ENCODE results near the gene SULF2. TPM values are rescaled to one million over a fixed set of nuclear protein-coding genes. Genes with fewer than 3 reads are reported as not detected.
A peak's percentile ranks its signal among the peaks of the same experiment; 100 is the strongest.

Gene SULF2
- total RNA-seq, 4 donors from 2014 or later: 41.2 to 177 (median 62.3) TPM

DNA sequence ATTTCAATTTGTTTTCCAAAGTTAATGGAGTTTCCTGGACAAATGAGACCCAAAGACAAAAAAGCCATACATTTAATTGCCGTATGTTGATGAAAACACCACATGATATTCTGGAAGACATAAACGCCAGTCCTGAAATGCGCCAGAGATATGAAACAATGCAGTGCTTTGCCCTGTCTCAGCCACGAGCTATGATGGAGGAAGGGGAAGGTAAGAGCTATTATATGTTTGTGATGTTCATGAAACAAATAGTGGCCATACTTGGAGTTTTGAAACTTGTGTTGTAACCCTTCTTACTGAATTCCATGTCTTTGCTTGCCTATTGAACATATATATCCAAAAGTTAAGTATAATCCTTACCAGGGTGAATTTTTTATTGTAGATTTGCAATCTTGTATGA lies 157.7 kb downstream of the SULF2 start:
- Histone ChIP-seq H3K4me3 (no peak overlapping the region), H3K4me1 (no peaks in the 10 kb centered on the region), H3K27ac (no peak overlapping the region), H3K9me3 (no peaks in the 10 kb centered on the region), H3K36me3 (peaks cover 0 to 92% of the 10 kb centered on the region in 2 donors), H3K27me3 (no peaks in the 10 kb centered on the region)
- WGBS, 2 donors (ENCODE audit: low coverage in 1 of 2): 78 to 88% methylated on average over 4 of the region's 4 CpGs
- ATAC-seq: no peak
- TF ChIP-seq POLR2A (IDR thresholded peaks at IDR 0.05) (no peak), POLR2AphosphoS5 (IDR thresholded peaks at IDR 0.05) (no peak), EP300 (IDR thresholded peaks at IDR 0.05) (no peak)
- TF ChIP-seq, protein P1, sequence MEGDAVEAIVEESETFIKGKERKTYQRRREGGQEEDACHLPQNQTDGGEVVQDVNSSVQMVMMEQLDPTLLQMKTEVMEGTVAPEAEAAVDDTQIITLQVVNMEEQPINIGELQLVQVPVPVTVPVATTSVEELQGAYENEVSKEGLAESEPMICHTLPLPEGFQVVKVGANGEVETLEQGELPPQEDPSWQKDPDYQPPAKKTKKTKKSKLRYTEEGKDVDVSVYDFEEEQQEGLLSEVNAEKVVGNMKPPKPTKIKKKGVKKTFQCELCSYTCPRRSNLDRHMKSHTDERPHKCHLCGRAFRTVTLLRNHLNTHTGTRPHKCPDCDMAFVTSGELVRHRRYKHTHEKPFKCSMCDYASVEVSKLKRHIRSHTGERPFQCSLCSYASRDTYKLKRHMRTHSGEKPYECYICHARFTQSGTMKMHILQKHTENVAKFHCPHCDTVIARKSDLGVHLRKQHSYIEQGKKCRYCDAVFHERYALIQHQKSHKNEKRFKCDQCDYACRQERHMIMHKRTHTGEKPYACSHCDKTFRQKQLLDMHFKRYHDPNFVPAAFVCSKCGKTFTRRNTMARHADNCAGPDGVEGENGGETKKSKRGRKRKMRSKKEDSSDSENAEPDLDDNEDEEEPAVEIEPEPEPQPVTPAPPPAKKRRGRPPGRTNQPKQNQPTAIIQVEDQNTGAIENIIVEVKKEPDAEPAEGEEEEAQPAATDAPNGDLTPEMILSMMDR (IDR thresholded peaks at IDR 0.05): no peak

DNA sequence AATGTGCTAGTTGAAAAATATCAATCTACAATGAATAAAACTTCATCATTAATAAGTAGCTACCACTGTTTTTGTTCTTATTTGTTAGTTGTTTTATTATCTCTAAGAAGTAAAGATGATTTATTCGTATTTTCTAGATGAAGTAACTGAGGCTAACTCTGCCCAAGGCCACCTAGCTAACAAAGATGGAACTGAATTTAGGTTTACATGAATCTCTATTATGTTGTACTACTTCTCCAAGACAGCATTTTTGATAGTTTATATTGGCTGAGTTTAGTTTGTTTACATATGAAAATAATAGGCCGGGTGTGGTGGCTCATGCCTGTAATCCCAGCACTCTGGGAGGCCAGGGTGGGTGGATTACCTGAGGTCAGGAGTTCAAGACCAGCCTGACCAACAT lies 162.1 kb downstream of the SULF2 start:
- Histone ChIP-seq H3K4me1 (no peaks in the 10 kb centered on the region), H3K27me3 (no peaks in the 10 kb centered on the region), H3K27ac (no peak overlapping the region), H3K4me3 (no peak overlapping the region), H3K9me3 (no peaks in the 10 kb centered on the region), H3K36me3 (peaks cover 0 to 56% of the 10 kb centered on the region in 2 donors)
- TF ChIP-seq, protein P1 (IDR thresholded peaks at IDR 0.05): peak in 1 of 4 experiments; percentile 10
- TF ChIP-seq POLR2AphosphoS5 (IDR thresholded peaks at IDR 0.05) (no peak), EP300 (IDR thresholded peaks at IDR 0.05) (no peak), POLR2A (IDR thresholded peaks at IDR 0.05) (no peak)
- WGBS, 2 donors (ENCODE audit: low coverage in 1 of 2): 35 to 68% methylated on average over 2 of the region's 2 CpGs
- no peak for ATAC-seq

DNA sequence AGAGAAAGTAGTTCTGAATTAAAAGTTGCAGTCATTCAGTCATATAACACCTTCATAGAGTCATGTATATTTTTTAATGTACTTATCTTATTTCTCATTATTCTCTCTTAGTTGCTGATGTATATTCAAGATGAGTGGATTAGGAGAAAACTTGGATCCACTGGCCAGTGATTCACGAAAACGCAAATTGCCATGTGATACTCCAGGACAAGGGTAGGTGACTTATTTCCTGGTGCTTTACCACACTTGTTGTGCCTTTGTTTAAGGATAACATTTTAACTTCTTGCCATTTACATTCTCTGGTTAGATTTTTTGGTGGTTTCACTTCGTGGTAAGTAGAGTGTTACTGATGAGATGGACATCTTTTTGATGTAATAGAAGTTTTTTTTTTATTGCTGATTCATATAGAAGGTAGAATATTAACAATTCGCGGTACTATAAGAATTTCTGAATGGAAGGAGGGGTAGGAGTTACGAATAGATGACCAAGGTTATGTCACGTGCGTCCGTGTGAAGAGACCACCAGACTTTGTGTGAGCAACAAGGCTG lies 163.1 kb downstream of the SULF2 start:
- no peaks in the 10 kb centered on the region for H3K27me3 ChIP-seq
- peaks cover 0 to 45% of the 10 kb centered on the region in 2 donors for H3K36me3 ChIP-seq
- H3K4me1 ChIP-seq: no peaks in the 10 kb centered on the region
- TF ChIP-seq, protein P1 (IDR thresholded peaks at IDR 0.05): no peak
- TF ChIP-seq POLR2A (IDR thresholded peaks at IDR 0.05) (no peak), POLR2AphosphoS5 (IDR thresholded peaks at IDR 0.05) (no peak), EP300 (IDR thresholded peaks at IDR 0.05) (no peak)
- H3K27ac ChIP-seq: no peak overlapping the region
- 87 to 94% methylated on average over 9 of the region's 9 CpGs for WGBS, 2 donors (ENCODE audit: low coverage in 1 of 2)
- no peaks in the 10 kb centered on the region for H3K9me3 ChIP-seq
- ATAC-seq: no peak
- no peak overlapping the region for H3K4me3 ChIP-seq

DNA sequence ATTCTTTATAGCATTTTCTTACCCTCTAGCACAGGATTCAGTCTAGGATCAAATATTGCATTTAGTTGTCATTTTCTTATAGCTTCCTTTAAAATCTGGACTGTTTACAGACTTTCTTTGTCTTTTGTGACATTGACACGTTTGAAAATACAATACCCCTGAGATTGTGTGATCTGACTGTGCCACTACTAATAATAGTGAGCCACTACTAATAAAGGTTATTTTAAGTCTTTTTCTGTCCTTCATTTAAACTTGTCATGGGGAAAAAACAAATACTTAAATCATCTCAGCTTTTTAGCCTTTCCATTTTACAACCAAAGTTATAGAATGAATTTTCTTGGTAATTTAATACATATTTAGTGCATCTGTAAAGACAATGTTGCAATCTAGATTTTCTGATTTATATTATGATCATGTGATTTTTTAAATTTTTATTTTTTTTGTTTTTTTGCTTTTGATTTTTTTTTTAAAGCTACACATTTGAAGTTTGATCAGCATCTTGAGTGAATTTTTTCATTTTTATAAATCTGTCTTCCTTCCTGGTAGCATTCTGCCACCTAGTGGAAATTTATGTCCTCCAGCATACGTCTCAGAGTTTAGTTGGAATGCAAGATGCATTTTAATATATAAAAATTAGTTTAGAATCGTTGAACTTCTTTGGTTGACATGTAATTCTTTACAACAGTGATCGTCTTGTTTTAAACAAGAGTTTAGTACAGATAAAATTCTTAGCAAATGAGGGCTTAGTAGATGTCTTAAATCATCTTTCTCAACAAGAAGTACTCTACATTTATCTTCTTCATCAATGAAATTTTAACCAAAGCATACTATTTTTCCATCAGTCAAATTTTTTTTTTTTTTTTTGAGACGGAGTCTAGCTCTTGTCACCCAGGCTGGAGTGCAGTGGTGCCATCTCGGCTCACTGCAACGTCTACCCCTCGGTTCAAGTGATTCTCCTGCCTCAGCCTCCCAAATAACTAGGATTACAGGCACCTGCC lies 164.2 kb downstream of the SULF2 start:
- Histone ChIP-seq H3K4me3 (no peak overlapping the region), H3K9me3 (no peaks in the 10 kb centered on the region), H3K27ac (no peak overlapping the region), H3K36me3 (peaks cover 0 to 36% of the 10 kb centered on the region in 2 donors), H3K27me3 (no peaks in the 10 kb centered on the region), H3K4me1 (no peaks in the 10 kb centered on the region)
- WGBS, 2 donors (ENCODE audit: low coverage in 1 of 2): 19 to 35% methylated on average over 4 to 7 of the region's 8 CpGs
- TF ChIP-seq POLR2A (IDR thresholded peaks at IDR 0.05): no peak
- TF ChIP-seq POLR2AphosphoS5 (IDR thresholded peaks at IDR 0.05): no peak
- TF ChIP-seq, protein P1 (IDR thresholded peaks at IDR 0.05): peak; percentile 70 to 84 (median 80)
- no peak for TF ChIP-seq EP300 (IDR thresholded peaks at IDR 0.05)
- no peak for ATAC-seq
